SK-N-SH (cell line): ENCODE measurements around the gene MYADML2. TPM values are rescaled to one million over a fixed set of nuclear protein-coding genes. Genes with fewer than 3 reads are reported as not detected.

Experiments used
- CTCF ChIA-PET: fragments of 300-600, 350-600 bp; formaldehyde crosslinking; extraction: SDS; loops from one replicate; lab custom pipeline; 2021; lab: Yijun Ruan, JAX
- POLR2A ChIA-PET: fragments of 350-600 bp; sonication (Branson Sonifier 250); formaldehyde crosslinking; extraction: SDS; loops from one replicate; lab custom pipeline; 2020; ENCODE audit warnings: antibody characterized with exemption, inconsistent platforms; lab: Yijun Ruan, JAX
- DNase-seq: peaks from one replicate; pipeline ENCODE4 v3.0.0; 2012
- H2AFZ ChIP-seq: fragments of 200-600 bp; sonication (generic); 2 replicates; pipeline ENCODE4 v1.8.1; 2016; ENCODE audit warnings: antibody characterized with exemption, mild to moderate bottlenecking, low read depth
- H3F3A ChIP-seq: fragments of 200-600 bp; sonication (generic); replicated peaks from 2 replicates; pipeline ENCODE3; 2016; ENCODE audit warnings: antibody characterized with exemption, mild to moderate bottlenecking; ENCODE audit not compliant: insufficient read depth
- H3K27ac ChIP-seq, 2 experiments: fragments of 200-500 bp in 1 of 2; fragments of 200-600 bp in 1 of 2; sonication (Bioruptor generic) in 1 of 2; sonication (generic), shearing (Covaris generic) in 1 of 2; 2 replicates each; pipeline versions ENCODE4 v1.5.1 to v1.6.1; 2014 to 2016; ENCODE audit warnings: low read depth in 2 of 2, inconsistent platforms in 1 of 2, low read length in 1 of 2, mild to moderate bottlenecking in 1 of 2, mixed read lengths in 1 of 2
- H3K27me3 ChIP-seq: fragments of 200-600 bp; sonication (generic), shearing (Covaris generic); 2 replicates; pipeline ENCODE4 v1.6.1; 2016; ENCODE audit warnings: mixed run types; ENCODE audit not compliant: insufficient read depth
- H3K36me3 ChIP-seq, 2 experiments: fragments of 200-500 bp in 1 of 2; fragments of 200-600 bp in 1 of 2; sonication (Bioruptor generic) in 1 of 2; sonication (generic) in 1 of 2; replicated peaks in 1 of 2; 2 replicates each; pipeline versions ENCODE3 to v1.5.1; 2014 to 2016; ENCODE audit warnings: low read length in 1 of 2, mild to moderate bottlenecking in 1 of 2; ENCODE audit not compliant: insufficient read depth in 2 of 2, control insufficient read depth in 1 of 2
- H3K4me1 ChIP-seq, 2 experiments: fragments of 200-500 bp in 1 of 2; fragments of 200-600 bp in 1 of 2; sonication (Bioruptor generic) in 1 of 2; sonication (generic), shearing (Covaris generic) in 1 of 2; 2 replicates each; pipeline versions ENCODE4 v1.5.1 to v1.6.1; 2014 to 2016; ENCODE audit warnings: low read depth in 1 of 2, low read length in 1 of 2, mixed run types in 1 of 2; ENCODE audit not compliant: insufficient read depth in 2 of 2, control insufficient read depth in 1 of 2
- H3K4me2 ChIP-seq: fragments of 200-600 bp; sonication (generic), shearing (Covaris generic); 2 replicates; pipeline ENCODE4 v1.6.1; 2017; ENCODE audit warnings: mixed run types
- H3K4me3 ChIP-seq, 2 experiments: fragments of 200-500 bp in 1 of 2; fragments of 200-600 bp in 1 of 2; sonication (Bioruptor generic) in 1 of 2; sonication (generic), shearing (Covaris generic) in 1 of 2; 2 replicates each; pipeline versions ENCODE4 v1.5.1 to v1.8.1; 2014 to 2016; ENCODE audit warnings: low read depth in 2 of 2, inconsistent platforms in 1 of 2, low read length in 1 of 2, mild to moderate bottlenecking in 1 of 2, mixed read lengths in 1 of 2, moderate library complexity in 1 of 2
- H3K79me2 ChIP-seq: fragments of 200-600 bp; sonication (generic); 2 replicates; pipeline ENCODE4 v1.8.1; 2017; ENCODE audit warnings: mild to moderate bottlenecking; ENCODE audit not compliant: insufficient read depth
- H3K9ac ChIP-seq: fragments of 200-600 bp; sonication (generic); 2 replicates; pipeline ENCODE4 v1.6.1; 2017; ENCODE audit warnings: mixed run types
- H3K9me2 ChIP-seq: fragments of 200-600 bp; sonication (generic); 2 replicates; pipeline ENCODE4 v1.6.1; 2017; ENCODE audit warnings: mixed run types
- H3K9me3 ChIP-seq: fragments of 200-600 bp; sonication (generic); 2 replicates; pipeline ENCODE4 v1.6.1; 2017; ENCODE audit warnings: mixed run types, mild to moderate bottlenecking, moderate library complexity
- H4K20me1 ChIP-seq: fragments of 200-600 bp; sonication (generic); 2 replicates; pipeline ENCODE4 v1.6.1; 2017; ENCODE audit warnings: mild to moderate bottlenecking, mixed run types; ENCODE audit not compliant: insufficient read depth
- EZH2phosphoT487 ChIP-seq: fragments of 200-600 bp; sonication (generic); IDR thresholded peaks from 2 replicates; pipeline ENCODE4 v1.6.1; 2017; ENCODE audit warnings: low read depth, mixed run types, mild to moderate bottlenecking, antibody characterized with exemption, moderate library complexity, borderline replicate concordance
- FOSL2 ChIP-seq: IDR thresholded peaks from 2 replicates; pipeline ENCODE4 v1.4.0; 2012; ENCODE audit warnings: low read depth, mild to moderate bottlenecking, moderate library complexity, borderline replicate concordance
- FOXM1 ChIP-seq: IDR thresholded peaks from 2 replicates; pipeline ENCODE4 v1.4.0; 2012; ENCODE audit warnings: low read depth, mild to moderate bottlenecking
- GATA2 ChIP-seq: sonication (generic); formaldehyde crosslinking; IDR thresholded peaks from 2 replicates; pipeline ENCODE4 v1.5.0; 2020; ENCODE audit warnings: mild to moderate bottlenecking, missing genetic modification reagents
- IRF3 ChIP-seq: fragments of 150-350 bp; IDR thresholded peaks from 2 replicates; pipeline ENCODE4 v1.6.1; 2016; ENCODE audit warnings: mild to moderate bottlenecking, low read depth, low read length
- REST ChIP-seq: IDR thresholded peaks from 2 replicates; pipeline ENCODE4 v1.6.1; 2012; ENCODE audit warnings: mild to moderate bottlenecking, low read depth, low read length, moderate library complexity
- RXRA ChIP-seq: IDR thresholded peaks from 2 replicates; pipeline ENCODE4 v1.4.0; 2012; ENCODE audit warnings: low read depth, mild to moderate bottlenecking, borderline replicate concordance
- TCF12 ChIP-seq: IDR thresholded peaks from 2 replicates; pipeline ENCODE4 v1.4.0; 2012
- TEAD4 ChIP-seq: IDR thresholded peaks from 2 replicates; pipeline ENCODE4 v1.4.0; 2012; ENCODE audit warnings: mild to moderate bottlenecking, borderline replicate concordance; ENCODE audit not compliant: insufficient read depth
- YY1 ChIP-seq: IDR thresholded peaks from 2 replicates; pipeline ENCODE4 v1.4.0; 2012; ENCODE audit warnings: low read depth, mild to moderate bottlenecking
- WGBS: methylation state at CpG from one replicate; pipeline ENCODE4 v1.1.6; 2017; ENCODE audit warnings: low lambda C conversion rate; 5-methylcytosine and 5-hydroxymethylcytosine counted together
- polyA plus RNA-seq, 3 experiments: library from polyadenylated mRNA; depleted of rRNA; stranded (reverse); fragments of >200 nt; gene quantifications; 2 replicates each; pipeline ENCODE4 v1.2.3, GENCODE V29; 2012

MYADML2 gene
- polyA plus RNA-seq, 1 of the 3 experiments (the other 2 are of a cell fraction) = not detected

- no peak for TF ChIP-seq IRF3
- no peak for TF ChIP-seq REST
- no peak for TF ChIP-seq TEAD4
- TF ChIP-seq RXRA = no peak
- no peak for TF ChIP-seq FOXM1
- no peak for TF ChIP-seq EZH2phosphoT487
Measured at GRCh38 chr17:81904600-81905423, 42.2 kb downstream of the MYADML2 start (continued).

GRCh38 chr17:81903896-81904599 is 43.0 kb downstream of the MYADML2 start:
- POLR2A ChIA-PET = no interaction called here

More at GRCh38 chr17:81903896-81904599, 43.0 kb downstream of the MYADML2 start:
- Histone ChIP-seq H4K20me1 (0 out of 2 replicates have a peak, but pooled peaks cover 4% of the 10 kb centered on the region), H3K9me3 (no peaks in the 10 kb centered on the region), H3K27ac (no peak overlapping the region), H3K4me1 (peaks cover 0 to 10% of the 10 kb centered on the region in 2 experiments; a peak in 1 of 4 replicates), H3K36me3 (peaks cover 10 to 62% of the 10 kb centered on the region in 2 experiments), H2AFZ (no peak overlapping the region), H3K79me2 (no peaks in the 10 kb centered on the region), H3K4me2 (no peak overlapping the region), H3K27me3 (no peaks in the 10 kb centered on the region), H3F3A (peaks cover 12% of the 10 kb centered on the region), H3K9ac (no peak overlapping the region), H3K9me2 (no peaks in the 10 kb centered on the region), H3K4me3 (no peak overlapping the region)
- TF ChIP-seq GATA2 (CRISPR knock-in tag) (no peak), TCF12 (no peak), FOSL2 (no peak), YY1 (no peak), REST (no peak)
- WGBS = 97% methylated on average over 20 of the region's 24 CpGs
- CTCF ChIA-PET = interaction anchor here (0.5 to 2.3 kb wide), 3 partner anchors 14 to 56 kb away, joined by 3 to 8 read pairs (median 3); partner anchors contain the start of genes MAFG and SIRT7
- no peak for DNase-seq
